GM18517 (cell line): ENCODE results near the gene TMEM126B.
"Not testable (repeated sequence)": the region's sequence is repeated elsewhere in the genome, so short reads cannot be mapped to it uniquely, and the experiment has no call there.

Source experiments
- ATAC-seq: cut with Tn5 transposase; IDR thresholded peaks from one replicate; pipeline ENCODE4 v1.9.1; 2021; ENCODE audit warnings: mild to moderate bottlenecking, moderate library complexity; ENCODE audit not compliant: unreplicated experiment

Gene TMEM126B

DNA sequence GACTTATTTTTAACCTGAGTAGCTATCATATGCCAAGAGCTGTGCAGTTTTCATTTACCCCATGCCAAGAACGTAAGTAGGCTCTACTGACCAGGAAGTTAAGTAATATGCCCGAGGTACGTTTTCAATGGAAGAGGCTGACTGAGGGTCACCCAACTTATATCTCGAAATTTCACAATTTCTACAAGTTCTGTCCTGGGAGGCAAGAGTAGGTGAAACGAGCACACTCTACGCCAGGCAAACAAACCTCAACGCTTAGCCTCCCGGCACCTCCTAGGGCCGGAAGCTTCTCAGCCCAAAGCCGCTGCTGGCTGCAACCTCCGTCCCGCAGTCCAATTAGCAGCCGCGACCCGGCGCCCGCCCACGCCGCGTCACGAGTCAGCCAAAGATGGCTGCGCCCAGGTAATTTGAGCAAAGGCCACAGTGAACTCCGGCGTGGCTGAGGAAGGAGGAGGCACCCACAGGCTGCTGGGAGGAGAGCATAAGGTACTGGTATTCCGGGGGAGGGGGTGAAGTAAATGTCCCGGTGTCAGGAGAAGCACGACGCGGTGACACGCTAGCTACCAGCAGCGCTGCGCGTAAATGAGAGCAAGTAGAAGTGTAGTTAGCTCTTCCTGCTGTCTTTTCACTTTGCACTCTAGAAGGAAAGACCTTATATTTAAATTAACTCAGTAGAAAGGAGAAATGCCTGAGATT, 19.4 kb downstream of the TMEM126B start, which contains the start of gene TMEM126A:
TMEM126A (plus strand) TSS at position 364 of the 696 bp plus-strand sequence. CDS start 2,289 bp downstream, outside the sequence.
- ATAC-seq: peak; percentile 97

DNA sequence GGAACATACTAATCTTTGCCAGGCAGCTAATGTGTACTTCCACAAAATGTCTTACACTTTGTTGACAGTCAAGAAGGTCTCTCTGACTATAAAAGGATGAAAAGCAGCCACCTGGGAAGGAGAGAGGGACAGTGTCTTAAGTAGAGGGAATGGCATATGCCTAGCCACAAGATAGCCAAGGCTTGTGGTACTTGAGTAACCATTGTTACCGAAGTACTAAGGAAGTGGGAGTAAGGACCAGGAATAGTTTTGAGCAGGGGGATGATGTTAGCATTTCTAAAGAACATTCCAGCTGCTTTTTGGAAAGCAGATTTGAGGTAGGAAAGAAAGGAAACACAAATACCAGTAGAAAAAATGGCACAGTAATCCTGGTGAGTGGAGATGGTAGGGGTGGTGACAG, 22.7 kb downstream of the TMEM126B start:
- no peak for ATAC-seq

DNA sequence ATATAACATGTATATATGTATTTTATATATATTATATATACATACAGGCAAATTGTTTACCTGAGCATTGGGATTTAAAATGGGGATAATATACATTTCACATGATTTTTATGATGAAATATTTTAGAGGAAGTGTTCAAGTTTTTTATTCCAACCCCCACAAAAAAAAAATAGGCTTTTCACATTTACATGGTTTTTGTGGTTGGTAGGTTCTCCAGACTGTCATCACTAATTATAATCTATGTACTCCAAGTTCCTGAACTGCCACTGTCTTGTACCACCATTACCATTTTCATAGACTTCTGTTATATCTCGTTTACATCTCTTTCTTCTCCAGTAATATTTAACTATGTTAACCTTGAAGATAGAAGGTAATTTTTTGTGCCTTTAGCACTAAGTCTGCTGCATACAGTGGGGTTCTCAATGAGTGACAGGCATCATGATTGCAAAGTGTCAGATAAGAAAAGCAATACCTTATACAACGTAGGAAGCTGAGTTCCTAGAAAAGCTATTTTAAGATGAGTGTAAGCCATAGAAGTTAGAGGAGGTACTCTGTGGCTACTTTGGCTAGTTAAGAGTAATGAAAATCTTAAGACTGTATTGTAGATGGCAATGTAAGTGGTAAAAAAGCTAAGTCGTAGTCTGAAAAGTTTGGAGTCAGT, 24.5 kb downstream of the TMEM126B start:
- no peak for ATAC-seq

DNA sequence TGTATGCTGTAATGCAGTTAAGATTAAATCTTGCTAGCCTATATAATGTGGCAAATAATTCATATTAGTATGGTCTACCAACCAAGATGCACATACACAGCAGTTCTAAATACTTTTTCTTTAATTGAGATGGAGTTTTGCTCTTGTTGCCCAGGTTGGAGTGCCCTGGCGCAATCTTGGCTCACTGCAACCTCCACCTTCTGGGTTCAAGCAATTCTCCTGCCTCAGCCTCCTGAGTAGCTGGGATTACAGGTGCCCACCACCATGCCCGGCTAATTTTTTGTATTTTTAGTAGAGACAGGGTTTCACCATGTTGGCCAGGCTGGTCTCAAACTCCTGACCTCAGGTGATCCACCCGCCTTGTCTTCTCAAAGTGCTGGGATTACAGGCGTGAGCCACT, 25.9 kb downstream of the TMEM126B start:
- not testable (repeated sequence) for ATAC-seq

DNA sequence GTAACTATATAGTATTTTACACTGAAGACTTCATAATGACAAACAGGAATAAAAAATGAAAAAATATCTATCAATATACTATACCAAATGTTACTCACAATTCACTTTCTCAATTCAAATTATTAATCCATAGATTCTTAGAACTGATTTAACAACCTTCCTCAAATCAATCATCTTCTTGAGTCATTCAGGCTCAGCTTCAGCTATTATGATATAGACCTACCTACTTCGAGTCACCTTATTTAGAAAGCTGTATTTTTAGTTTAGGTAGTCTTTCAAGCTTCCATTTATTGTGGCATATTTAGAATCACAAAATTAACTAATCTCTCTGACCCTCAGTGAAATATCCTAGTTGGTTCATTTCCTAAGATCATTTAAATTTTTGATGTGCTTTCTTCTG, 28.4 kb downstream of the TMEM126B start:
- no peak for ATAC-seq

DNA sequence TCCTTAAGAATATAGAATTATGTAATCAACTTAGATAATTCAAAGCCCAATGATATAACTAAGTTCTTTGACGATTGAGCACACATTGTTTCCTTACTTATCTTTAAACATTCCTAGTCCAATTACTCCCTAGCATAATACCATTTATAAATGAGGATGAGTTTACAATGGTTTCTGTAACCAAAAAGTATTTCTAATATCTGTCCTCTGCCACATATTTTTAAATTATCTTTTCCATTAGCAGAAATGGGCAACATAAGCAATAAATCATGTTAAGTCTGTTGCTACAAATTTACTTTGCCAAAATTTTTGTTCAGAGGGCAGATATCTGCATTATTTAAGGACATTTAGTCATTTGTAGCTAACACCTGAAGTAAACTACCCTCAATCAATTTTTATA, 29.8 kb downstream of the TMEM126B start:
- ATAC-seq: no peak

DNA sequence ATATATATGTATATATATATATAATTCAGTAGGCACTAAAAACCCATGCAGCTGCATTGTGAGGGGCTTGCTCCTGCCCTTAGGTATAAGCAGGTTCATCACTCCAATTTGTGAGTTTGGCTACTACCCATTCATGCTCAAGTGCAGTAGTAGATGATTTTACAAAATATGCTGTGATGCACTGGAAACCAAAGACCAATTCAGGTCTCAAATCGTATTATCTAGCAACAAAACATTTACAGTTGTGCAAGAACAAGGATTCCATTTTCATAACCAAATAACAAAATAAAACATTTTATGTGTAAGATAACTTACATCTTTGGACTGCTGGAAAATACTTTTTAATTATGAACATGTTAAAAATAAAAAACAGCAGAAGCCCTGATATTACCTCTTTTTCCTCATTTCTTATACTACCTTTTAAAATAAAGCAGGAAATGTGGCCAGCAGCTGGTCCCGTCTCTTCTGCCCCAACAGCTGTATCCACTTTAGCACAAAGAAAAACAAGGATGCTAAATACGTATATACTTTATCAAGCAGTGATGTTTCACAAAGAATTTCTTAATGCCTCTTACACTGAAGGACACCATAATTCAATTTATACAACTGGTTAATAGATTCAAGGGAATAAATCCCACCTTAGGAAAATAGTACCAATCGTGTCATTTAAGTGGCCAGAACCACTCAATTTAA, 33.7 kb downstream of the TMEM126B start:
- no peak for ATAC-seq

DNA sequence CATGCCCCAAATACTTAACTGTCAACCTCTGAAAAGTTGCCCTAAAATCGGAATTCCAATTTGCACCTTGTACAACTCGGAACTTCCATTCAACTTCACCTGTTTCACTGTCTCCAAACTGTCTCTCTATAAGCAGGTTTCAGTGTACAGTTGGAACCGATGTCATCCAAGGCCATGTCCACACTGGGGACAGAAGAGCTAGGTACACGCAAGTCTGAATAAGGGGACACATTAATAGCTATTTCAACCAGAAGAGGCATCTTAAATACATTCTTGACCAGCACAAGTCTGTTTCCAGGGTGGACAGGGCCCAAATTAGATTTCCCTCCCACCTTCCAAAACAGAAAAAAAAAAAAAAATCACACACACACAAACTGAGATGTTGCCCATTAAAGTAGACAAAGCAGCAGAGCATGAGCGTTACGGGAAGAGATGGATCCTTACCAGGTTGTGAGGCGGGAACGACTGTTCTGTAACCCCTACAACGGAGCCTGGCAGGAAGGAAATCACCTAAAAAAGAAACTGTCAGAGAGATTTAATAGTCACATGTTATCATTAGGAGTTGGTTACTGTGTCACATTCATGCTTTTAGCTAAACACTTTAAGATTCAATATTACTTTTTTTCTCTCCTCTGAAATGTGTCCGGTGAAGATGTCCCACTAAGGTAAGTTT, 34.8 kb downstream of the TMEM126B start:
- ATAC-seq: no peak

DNA sequence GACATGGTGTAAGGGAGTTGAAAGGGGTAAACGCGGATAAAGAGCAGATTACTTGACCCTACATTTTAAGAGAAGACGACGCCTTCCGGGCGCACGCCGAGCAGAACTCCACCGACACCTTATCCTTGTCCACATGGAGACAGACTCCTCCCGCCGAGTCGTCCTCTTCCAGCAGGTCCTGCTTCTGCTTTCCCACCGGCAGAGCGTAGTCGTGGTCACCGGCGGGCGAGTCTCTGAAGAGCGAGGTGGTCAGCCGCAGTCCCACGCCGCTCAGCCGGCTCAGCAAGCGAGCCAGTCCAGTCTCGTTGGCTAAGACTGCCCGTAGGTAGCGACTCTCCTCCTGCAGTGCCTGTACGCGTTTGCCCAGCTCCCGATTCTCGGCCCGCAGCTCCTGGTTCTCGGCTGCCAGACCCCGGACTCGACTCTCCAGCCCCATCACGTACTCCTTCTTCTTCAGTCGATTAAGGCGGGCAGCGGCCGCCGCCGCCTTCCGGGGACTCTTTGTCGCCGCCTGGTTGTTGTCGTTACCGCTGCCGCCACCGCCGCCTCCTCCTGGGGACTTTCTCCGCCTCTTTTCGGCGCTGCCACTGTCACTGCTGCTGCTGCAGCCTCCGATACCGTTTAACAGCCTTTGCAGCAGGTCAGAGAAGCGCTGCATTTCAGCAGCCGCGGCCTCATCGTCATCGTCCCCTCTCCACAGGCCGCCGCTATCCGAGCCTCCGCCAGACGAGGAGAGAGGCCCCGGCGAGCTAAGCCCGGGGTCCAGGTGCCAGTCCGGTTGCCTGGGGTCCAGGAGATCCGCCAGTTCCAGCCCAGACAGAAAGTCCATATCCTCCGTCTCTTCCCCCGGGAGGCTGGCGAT, 35.6 kb downstream of the TMEM126B start:
- peak; percentile 63 for ATAC-seq

DNA sequence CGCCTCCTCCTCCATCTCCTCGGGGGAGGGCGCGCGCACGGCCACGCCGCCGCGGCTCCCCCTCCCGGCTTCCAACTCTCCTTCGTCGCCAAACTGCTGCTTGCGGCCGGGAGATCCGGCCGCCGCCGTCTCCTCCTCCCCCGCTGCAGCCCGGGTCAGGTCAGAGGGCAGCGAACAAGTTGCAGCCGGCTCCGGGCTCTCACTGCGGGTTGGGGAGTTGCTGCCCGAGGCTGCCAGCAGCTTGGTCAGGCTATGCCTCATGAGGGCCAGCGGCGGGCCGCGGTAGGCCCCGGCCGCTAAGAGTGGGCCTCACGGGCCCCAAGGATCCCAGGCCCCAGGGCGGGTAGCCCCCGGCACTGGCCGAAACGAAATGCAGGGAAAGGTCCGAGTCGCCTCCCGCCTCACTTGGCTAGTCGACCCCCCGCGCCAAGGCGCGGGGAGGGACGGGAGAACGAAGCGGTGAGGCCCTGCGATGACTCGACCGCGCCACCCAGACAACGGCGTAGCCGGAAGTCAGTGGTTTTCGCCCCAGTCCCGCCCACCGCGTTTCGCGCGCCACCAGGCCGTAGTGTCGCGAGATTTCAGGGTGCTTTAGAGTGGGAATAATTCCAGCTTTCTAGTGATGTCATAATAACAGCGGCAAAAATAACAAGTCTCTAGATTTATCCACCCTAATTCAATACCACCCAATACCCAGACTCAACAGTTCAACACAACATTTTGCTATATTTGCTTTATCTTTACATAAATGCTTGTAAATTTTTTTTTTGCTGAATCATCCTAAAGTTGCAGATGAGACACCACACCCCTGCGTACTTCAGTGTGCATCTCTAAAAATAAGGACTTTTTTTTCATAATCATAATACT, 36.5 kb downstream of the TMEM126B start, which contains the start of gene CREBZF:
CREBZF (minus strand) TSS at position 515 of the 867 bp plus-strand sequence; CDS start at position 261, 254 bp downstream.
- peak; percentile 87 for ATAC-seq

DNA sequence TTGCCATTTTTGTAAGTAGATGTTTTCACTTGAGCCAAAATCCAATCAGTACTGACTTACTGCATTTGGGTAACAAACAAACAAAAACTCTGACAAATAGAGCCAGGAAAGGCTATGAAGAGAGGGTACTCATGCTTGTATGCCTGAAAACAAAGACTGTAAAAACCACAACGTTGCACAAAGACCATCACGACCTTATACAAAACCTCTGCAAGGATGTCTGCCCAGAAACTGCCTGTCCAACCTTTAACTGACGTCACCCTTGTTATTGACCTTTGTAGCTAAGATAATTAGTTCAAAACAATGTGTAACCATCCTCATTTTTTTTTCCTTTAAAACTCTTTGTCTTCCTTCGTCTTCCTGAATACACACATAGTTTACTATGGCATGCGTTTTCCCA, 37.3 kb downstream of the TMEM126B start:
- ATAC-seq: no peak

DNA sequence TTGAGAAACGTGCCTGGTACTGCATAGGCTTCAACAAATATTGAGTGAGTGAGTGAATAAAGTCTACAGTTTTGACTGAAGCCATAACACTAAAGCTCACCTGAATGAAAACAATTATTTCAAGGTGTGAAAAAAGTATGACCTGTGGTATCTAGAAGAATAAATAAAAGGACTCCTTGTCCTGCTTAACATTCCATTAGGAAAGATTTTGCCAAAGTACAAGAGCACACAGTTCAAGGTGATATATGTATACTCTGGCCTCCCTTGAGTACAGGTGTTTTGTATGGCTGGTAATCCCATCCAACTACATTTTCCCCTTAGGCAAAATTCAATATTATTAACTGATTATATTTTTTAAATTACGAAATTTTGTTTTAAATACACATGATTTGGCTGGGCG, 38.3 kb downstream of the TMEM126B start:
- no peak for ATAC-seq

DNA sequence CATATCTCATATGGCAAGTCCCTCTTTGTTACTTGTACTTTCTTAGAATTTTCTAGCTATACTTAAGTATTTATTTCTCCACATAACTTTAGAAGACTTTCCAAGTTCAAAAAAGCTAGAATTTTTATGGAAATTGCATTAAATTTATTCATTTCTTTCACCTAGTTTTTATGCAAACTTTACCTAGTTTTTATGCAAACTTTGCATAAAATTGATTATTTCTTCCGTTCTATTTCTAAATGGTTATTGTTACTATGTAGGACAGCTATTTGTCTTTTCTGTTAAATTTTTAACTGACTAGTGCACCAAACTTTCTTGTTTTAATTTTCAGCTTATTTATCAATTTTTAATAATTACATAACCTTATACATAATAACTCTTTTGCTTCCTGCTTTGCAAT, 39.8 kb downstream of the TMEM126B start:
- no peak for ATAC-seq

DNA sequence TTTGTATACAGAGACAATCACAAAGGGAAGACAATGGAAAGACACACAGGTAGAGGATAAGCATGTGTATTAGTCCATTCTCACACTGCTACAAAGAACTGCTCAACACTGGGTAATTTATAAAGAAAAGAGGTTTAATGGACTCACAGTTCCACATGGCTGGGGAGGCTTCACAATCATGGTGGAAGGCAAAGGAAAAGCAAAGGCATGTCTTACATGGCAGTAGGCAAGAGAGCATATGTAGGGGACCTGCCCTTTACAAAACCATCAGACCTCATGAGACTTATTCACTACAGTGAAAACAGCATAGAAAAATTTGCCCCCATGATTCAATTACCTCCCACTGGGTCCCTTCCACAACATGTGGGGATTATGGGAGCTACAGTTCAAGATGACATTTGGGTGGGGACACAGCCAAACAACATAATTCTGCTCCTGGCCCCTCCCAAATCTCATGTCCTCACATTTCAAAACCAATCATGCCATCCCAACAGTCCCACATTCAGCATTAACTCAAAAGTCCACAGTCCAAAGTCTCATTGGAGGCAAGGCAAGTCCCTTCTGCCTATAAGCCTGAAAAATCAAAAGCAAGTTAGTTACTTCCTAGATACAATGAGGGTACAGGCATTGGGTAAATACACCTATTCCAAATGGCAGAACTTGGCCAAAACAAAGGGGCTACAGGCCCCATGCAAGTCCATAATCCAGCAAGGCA, 42.7 kb downstream of the TMEM126B start:
- not testable (repeated sequence) for ATAC-seq

DNA sequence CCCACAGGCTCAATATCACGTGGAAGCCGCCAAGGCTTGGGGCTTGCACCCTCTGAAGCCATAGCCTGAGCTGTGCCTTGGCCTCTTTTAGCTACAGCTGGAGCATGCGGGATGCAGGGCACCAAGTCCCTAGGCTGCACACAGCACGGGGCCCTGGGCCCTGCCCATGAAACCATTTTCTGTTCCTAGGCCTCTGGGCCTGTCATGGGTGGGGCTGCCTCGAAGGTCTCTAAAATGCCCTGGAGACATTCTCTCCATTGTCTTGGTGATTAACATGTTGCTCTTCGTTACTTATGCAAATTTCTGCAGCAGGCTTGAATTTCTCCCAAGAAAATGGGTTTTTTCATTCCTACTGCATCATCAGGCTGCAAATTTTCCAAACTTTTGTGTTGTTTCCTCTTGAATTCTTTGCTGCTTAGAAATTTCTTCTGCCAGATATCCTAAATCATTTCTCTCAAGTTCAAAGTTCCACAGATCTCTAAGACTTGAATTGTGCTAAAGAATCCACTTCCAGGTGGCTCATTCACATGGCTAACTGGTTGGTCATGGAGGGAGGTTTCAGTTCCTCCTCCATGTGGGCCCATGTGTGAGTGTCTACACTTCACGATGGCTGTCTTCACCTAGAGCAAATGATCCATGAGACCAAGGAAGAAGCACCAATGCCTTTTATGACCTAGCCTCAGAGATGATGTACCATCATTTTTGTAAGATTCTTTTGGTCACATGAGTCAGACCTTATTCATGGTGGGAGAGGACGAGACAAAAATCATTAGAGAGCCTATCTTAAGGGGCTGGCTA, 43.9 kb downstream of the TMEM126B start:
- no peak for ATAC-seq

DNA sequence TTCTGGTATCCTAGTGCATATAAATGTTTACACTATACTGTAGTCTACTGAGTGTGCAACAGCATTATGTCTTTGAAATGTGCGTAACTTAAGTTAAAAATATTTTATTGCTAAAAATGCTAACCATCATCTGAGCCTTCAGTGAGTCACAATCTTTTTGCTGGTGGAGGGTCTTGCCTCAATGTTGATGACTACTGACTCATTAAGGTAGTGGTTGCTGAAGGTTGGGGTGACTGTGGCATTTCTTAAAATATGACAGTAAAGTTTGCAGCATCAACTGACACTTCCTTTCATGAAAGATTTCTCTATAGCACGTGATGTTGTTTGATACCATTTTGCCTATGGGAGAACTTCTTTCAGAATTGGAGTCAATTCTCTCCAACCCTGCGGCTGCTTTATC, 45.0 kb downstream of the TMEM126B start:
- no peak for ATAC-seq

DNA sequence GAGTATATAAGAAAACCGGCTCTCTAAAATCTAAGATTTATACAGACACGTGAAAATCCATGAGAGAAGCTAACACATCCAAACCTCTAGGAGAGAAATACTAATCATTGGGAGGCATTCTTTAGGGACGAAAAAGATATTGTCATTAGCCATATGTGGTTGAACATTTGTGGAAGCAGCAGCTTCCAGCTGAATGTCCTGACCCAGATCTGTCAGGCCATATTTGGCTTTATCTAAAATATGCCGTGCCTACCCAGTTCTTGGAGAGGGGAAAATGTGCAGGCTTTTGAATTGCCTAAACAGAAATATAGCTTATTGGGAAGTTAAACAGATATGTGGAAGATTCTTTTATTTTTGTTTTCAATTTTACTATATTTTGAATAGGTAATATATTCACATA, 51.2 kb downstream of the TMEM126B start:
- no peak for ATAC-seq

DNA sequence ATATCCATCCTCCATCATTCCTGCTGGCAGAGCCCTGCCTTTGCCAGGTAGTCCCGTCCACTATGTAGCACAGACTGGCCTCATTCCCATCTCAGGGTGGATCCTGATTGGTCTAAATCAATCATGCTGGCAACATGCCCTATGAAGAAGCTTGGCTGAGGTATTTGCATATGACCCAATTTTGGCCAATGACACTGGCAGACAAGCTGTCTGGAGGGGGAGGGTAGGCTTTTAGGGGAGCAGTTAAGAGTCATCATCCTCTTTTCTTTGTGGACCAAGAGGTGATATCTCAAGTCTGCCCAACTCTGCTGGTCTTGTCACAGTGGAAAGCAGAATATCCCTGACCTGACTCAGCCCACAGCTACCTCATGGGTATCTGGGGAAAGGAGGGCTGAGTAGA, 52.5 kb downstream of the TMEM126B start:
- no peak for ATAC-seq
